NCI-H510A (cell line): Measurements from ENCODE around the gene USP35.

Experiments used
- DNase-seq: peaks from one replicate; lab custom pipeline; 2025; lab: John Stamatoyannopoulos, UW

USP35 gene

DNA sequence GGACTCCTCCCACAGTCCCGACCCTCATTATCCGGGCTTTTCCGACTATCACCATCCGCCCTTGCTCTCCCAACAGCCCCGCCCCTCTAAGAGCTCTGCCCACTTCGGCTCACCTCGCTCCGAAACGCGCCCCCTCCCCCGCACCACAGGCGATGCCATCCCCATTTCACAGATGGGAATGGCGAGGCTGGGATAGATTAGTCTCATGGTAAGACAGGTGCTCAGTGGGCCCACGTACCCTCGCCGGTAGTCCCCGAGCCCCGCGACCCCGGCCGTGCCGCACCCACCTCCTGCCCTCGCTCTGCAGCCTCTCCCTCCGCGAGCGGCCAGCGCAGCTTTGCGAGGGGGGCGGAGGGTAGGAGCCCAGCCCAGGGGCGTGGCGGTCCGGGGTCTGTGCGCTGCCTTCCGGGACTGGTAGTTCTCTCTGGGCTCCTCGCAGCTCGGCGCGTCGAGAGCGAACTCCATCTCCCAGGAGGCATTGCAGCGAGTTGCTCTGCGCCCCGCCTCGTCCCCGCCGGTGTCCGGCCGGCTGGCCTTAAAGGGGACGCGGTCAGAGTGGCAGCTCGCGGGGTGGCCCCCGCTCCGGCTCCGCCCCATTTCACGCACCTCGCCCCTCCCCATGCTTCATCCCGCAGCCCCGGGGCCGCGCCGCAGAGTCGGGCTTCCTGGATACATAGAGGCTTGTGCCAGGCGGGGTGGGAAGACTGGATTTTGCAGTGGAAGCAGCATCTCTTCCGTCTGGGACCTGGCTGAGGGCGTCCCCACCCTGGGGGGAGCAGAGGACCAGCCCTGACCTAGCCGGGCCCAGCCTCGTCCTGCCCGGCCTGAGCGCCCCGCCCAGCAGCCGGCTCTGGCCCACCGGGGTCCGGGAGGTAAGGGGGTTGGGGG lies at the start of gene USP35, which contains the start of gene KCTD21:
USP35 (plus strand) TSS at position 634 of the 888 bp plus-strand sequence. CDS start 7,327 bp downstream, outside the sequence.
KCTD21 (minus strand) TSS at position 341 of the 888 bp plus-strand sequence. CDS start 14,072 bp downstream, outside the sequence.
- DNase-seq: peak; percentile 93

GRCh38 chr11:78139422-78140391 lies 49.0 kb upstream of the USP35 start, which contains the start of gene ALG8:
Gene ALG8 (minus strand): TSS chr11:78139626. CDS start chr11:78139588, 38 bp downstream.
- DNase-seq: peak; percentile 93

GRCh38 chr11:78140392-78141077 lies 48.2 kb upstream of the USP35 start:
- DNase-seq: no peak

DNA sequence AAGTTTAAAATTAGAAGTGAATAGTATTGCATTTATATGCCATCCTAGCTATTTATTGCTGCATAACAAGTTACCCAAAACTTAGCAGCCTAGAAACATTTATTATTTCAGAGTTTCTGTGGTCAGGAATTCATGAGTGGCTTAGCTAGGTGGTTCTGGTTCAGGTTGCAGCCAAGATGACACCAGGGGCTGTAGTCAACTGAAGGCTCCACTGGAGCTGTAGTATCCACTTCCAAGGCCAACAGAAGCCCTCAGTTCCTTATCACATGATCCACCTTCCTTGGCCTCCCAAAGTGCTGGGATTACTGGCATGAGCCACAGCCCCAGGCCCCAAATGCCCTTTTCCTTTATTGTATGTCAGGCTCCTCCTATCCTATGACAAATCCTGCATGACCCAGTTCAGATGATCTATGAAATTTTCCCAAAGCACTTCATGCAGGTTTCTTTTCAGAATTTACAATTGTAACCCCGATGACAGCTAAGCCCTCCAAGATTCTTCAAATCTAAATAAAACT lies 43.2 kb upstream of the USP35 start:
- DNase-seq: no peak

DNA sequence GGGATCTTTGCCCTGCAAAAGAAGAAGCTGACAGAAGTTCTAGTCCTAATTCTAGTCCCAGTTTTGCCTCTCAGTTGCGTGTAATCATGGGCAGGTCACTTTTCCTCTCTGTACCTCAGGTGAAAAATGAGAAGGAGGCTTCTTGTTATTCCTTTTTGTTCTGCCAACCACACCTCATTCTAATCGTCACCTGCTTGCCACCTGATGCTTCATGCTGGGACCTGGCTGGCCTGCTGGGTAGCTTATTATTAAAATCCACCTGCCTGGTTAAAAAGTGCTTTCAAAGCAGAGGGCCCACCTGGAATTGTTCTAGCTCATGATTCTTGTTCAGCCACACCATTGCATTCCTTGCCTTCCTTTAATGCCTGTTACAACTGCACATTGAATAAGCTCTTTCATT lies 40.9 kb upstream of the USP35 start:
- DNase-seq: peak; percentile 20

- no peak for DNase-seq
These were observed 39.1 kb upstream of the USP35 start for GRCh38 chr11:78149646-78150045.

- no peak for DNase-seq
These were observed 38.4 kb upstream of the USP35 start for GRCh38 chr11:78150346-78150745.

- DNase-seq: no peak
These were observed 38.0 kb upstream of the USP35 start for GRCh38 chr11:78150754-78151153.

DNA sequence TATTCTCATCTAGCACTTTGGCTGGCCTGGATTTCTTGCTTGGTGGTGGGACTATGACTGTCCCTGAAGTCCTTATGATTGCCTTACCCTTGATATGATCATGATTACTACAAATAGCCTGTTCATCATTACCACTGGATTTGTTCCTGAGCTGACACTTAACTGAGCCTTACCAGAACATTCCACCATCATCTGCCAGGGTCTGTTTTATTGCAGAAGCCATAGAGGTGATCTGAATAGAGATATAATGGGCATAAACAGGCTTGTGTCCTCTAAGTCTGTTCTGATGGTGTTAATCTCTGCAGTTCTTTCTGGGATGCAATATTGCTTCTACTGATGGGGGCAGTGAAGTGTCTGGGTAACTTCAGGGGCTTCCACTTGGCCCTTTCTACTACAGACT lies 36.9 kb upstream of the USP35 start:
- no peak for DNase-seq

DNA sequence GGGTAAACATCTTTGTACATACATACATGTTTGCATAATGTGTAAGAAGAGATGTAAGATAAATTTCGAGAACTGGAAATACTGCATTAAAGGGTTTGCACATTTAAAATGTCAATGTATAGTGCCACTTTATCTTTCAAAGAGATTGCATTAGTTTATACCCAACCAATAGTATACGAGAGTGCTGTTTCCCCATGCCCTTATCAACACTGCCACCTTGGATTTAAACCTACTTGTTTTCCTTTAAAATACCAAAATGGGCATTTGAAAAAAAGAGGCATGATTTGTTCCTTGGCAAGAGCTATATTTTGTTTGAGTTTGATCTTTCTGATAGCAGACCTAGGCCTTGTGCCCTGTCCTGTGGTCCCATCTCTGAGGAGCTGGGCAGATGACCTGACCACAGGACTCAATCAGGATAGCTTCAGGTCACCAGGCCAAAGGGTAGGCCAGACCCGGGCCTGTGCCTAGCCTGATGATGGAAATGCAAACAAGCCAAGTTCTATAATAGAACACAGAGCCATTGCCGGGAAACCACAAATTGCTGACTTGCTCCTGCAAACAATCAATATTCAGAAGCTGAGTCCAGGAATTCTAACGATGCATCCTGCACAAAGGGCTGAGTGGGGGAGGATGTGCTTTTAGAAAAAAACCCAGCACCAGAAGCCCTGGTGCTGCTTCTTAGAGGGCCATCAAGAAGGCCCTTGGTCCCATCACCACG lies 32.4 kb upstream of the USP35 start:
- DNase-seq: no peak

DNA sequence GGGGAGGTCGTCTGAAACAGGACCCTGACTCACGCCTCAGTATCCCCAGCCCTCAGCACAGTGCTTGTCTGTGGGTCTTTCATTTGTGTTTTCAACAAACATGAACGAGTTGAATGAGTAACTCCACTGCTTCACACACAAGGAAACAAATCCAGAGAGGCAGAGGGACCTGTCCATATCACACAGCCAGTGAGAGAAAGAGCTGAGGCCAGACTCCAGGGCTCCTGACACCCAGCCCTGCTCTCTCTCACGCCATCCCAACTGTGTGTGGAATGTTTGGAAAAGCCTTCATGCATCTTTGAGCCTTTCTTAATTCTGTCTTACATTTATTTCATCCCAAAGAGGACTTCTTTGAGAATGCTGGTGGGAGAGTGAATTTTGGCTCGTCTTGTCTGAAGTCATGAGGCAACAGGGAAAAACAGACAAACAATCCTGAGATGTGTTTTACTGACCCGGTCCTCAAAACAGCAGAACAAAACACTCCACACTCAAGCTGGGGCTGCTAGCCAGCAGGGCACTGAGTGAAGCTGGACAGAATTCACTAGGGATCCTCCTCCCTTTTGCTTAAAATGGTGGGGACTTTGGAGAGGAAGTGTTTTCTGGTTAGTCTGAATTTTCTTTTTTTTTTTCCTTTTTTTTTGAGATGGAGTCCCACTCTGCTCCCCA lies 29.6 kb upstream of the USP35 start:
- no peak for DNase-seq

DNA sequence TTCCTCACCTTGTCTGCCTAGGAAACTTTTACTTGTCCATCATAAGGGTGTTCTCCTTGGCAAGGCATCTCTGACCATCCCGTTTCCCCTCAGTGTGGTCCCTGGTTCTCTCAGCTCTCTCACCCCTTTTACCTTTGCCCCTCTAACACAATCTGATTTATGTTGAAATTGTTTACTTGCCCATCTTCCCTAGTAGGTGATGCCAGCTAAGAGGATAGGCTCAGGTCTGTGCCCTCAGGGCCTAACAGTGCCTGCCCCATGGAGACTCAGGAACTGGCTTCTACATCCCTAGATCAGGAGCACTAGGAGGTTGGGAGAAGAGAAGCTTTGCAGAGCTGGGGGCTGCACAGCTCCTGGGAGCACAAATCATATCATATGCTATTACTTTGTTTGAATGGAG lies 28.2 kb upstream of the USP35 start:
- DNase-seq: no peak

GRCh38 chr11:78161346-78161745 lies 27.4 kb upstream of the USP35 start:
- no peak for DNase-seq

DNA sequence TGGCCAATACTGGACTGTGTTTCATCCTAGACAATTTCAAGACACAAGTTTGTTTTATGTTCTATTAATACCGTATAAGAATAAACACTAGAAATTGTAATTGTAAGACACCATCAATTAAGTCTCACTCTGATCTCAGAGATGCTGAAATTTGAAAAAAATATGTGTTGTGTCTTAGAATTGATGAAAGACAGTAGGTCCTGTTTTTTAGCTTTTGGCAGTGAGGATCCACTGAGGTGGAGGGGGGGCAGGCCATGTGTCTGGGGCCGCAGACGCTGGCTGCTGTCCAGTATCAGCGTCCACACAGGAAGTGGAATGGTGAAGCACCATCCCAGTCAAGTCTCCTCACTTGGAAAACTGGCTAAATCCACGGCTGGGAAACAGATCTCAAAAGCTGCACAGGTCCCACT lies 26.8 kb upstream of the USP35 start:
- DNase-seq: no peak

DNA sequence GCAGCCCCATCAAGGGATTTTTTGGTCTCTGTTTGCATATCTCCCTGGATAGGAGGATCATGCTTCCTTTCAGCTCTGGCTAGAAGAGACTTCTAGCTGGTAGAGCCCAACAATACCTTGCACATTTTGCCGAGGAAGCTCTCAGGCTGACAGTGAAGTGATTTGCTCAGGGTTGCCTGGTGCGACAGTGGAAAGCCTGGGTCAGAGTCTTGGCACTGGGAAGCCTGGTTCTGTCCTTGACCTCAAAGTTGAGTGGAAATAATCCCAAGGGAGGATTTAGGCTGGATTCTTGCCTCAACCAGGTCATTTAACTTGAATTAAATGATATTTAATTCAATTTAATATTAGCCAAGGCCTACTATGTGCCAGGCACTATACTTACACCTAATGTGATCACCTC lies 24.9 kb upstream of the USP35 start:
- no peak for DNase-seq

GRCh38 chr11:78164471-78164870 lies 24.2 kb upstream of the USP35 start:
- no peak for DNase-seq

DNA sequence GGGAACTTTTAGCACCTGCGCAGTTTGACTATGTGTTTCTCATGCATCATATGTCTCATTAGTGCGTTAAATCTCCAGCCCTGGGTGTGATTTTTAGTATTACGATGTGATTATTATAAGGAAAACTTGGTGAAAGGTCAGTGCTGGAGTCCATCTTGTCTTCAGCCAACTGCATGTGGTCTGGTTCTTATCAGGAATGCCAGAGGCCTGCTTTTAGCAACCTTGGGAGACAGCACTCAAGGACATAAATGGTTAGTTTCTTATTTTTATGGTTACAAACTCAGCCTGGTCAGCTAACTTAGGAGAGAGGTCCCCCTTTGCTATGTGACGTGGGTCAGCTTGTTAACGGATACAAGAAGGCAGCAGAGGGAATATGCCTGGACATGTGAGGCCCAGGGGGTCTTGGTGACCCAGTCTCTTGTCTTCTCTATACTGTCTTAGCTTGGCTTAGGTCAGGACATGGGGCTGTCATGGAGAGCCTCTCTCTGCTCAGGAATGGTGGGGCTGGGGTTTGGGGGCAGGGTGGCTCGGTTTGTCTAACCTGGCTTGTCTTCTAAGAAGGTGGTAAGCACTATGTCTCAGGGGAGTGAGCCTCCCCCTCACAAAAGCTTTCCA lies 21.8 kb upstream of the USP35 start:
- DNase-seq: no peak

GRCh38 chr11:78168539-78169477 lies 19.9 kb upstream of the USP35 start:
- no peak for DNase-seq

DNA sequence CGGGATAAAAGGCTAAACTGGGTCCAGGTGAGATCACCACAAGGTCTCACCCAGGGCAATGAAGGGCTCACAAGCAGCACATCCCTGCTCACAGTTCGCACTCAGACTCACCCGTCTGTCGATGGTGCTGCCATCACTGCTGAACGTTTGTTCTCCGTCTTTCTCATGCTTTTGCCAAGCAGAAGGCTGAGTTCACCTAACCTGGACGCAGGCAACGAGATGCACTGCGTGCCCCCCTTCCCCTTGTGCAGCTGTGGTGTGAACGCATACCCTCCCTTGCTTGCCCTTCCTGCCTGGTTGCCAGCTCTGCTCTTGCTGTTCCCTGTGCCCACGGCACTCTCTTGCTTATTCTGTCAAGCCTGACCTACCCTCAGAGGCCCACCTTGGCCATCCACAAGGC lies 18.3 kb upstream of the USP35 start:
- no peak for DNase-seq
